Lung (tissue), 12 donors: ENCODE results near the gene MAGOH. TPM values are rescaled to one million over a fixed set of nuclear protein-coding genes. Genes with fewer than 3 reads are reported as not detected.

Experiments used
- ATAC-seq: fragments of 200-7000 bp; cut with Tn5 transposase; one replicate; pipeline ENCODE4 v1.9.1; 2020; ENCODE audit warnings: moderate number of reproducible peaks; ENCODE audit not compliant: insufficient read depth, low FRiP score
- DNase-seq, 3 donors: peaks; one replicate each; pipeline ENCODE4 v3.0.0-alpha.2; 2013 to 2017
- H3K27ac ChIP-seq, 2 donors: one replicate each; pipeline ENCODE4 v1.5.1; 2013; ENCODE audit warnings: mild to moderate bottlenecking in 2 of 2, moderate library complexity in 2 of 2, control low read depth in 1 of 2, inconsistent platforms in 1 of 2, low read depth in 1 of 2, low read length in 1 of 2
- H3K27me3 ChIP-seq, 3 donors: one replicate each; pipeline ENCODE4 v1.5.1; 2013; ENCODE audit warnings: low read length in 2 of 3; ENCODE audit not compliant: control insufficient read depth in 3 of 3, insufficient read depth in 3 of 3
- H3K36me3 ChIP-seq, 4 donors: one replicate each; pipeline ENCODE4 v1.5.1; 2013; ENCODE audit warnings: low read length in 4 of 4, mild to moderate bottlenecking in 1 of 4, moderate library complexity in 1 of 4; ENCODE audit not compliant: control insufficient read depth in 4 of 4, insufficient read depth in 4 of 4
- H3K4me1 ChIP-seq, 5 donors: one replicate each; pipeline ENCODE4 v1.5.1; 2013; ENCODE audit warnings: low read length in 5 of 5, mild to moderate bottlenecking in 2 of 5, moderate library complexity in 1 of 5; ENCODE audit not compliant: control insufficient read depth in 5 of 5, insufficient read depth in 5 of 5
- H3K4me3 ChIP-seq: one replicate; pipeline ENCODE4 v1.5.1; 2013; ENCODE audit warnings: mild to moderate bottlenecking, control low read depth, moderate library complexity
- H3K9ac ChIP-seq, 2 donors: one replicate each; pipeline ENCODE4 v1.5.1; 2013; ENCODE audit warnings: low read length in 2 of 2, control low read depth in 1 of 2; ENCODE audit not compliant: insufficient read depth in 1 of 2
- H3K9me3 ChIP-seq, 4 donors: one replicate each; pipeline ENCODE4 v1.5.1; 2013; ENCODE audit warnings: low read length in 3 of 4, mild to moderate bottlenecking in 1 of 4, moderate library complexity in 1 of 4; ENCODE audit not compliant: control insufficient read depth in 4 of 4, insufficient read depth in 3 of 4
- CTCF ChIP-seq: IDR thresholded peaks from 2 replicates; pipeline ENCODE4 v1.5.1; 2012; ENCODE audit warnings: mild to moderate bottlenecking; ENCODE audit errors: control extremely low read depth, extremely low read depth
- WGBS, 2 donors: extraction: QIAGEN DNeasy Blood & Tissue Kit; methylation state at CpG; one replicate each; pipeline ENCODE4 v1.1.7; 2013; 5-methylcytosine and 5-hydroxymethylcytosine counted together
- polyA plus RNA-seq, 2 donors: library from polyadenylated mRNA; stranded (reverse); fragments of 200-250 nt; gene quantifications; one replicate each; pipeline ENCODE4 v1.2.1, GENCODE V29; 2013
- total RNA-seq, 2 donors: library from RNA; depleted of rRNA in 1 of 2; stranded (reverse); fragments of >200 nt in 1 of 2; gene quantifications; one replicate each; pipeline ENCODE4 v1.2.1, GENCODE V29; 2014 to 2021
- donor health status: control.
- donor health status: control.
- donor health status: Bipolar disorder and iron deficiency.
- donor health status: healthy.
- donor health status: DM: yes; HTN: yes; CAD: no.

The MAGOH gene
- total and polyA plus RNA-seq, 4 donors = 33.0 to 141 (median 58.5) TPM

GRCh38 chr1:53270107-53270506 is 31.8 kb upstream of the MAGOH start:
- no peak overlapping the region for H3K4me3 ChIP-seq
- no peaks in the 10 kb centered on the region for H3K9me3 ChIP-seq
- 82 to 96% methylated on average over 1 of the region's 1 CpG for WGBS, 2 donors
- H3K9ac ChIP-seq = no peak overlapping the region
- peaks cover 0 to 10% (median 0%) of the 10 kb centered on the region in 4 donors for H3K36me3 ChIP-seq
- no peak for ATAC-seq
- TF ChIP-seq CTCF = no peak
- no peak for DNase-seq
- H3K4me1 ChIP-seq = no peaks in the 10 kb centered on the region
- H3K27ac ChIP-seq = no peak overlapping the region
- no peaks in the 10 kb centered on the region for H3K27me3 ChIP-seq

GRCh38 chr1:53267761-53268160 is 29.4 kb upstream of the MAGOH start:
- DNase-seq (no peak), ATAC-seq (no peak)
- Histone ChIP-seq H3K9me3 (no peaks in the 10 kb centered on the region), H3K36me3 (peaks cover 0 to 10% (median 0%) of the 10 kb centered on the region in 4 donors), H3K27ac (no peak overlapping the region), H3K4me3 (no peak overlapping the region), H3K9ac (no peak overlapping the region), H3K4me1 (no peaks in the 10 kb centered on the region), H3K27me3 (no peaks in the 10 kb centered on the region)
- no peak for TF ChIP-seq CTCF

GRCh38 chr1:53266038-53266437 is 27.7 kb upstream of the MAGOH start:
- Histone ChIP-seq H3K9me3 (no peaks in the 10 kb centered on the region), H3K27ac (no peak overlapping the region), H3K27me3 (no peaks in the 10 kb centered on the region), H3K4me1 (no peaks in the 10 kb centered on the region), H3K9ac (no peak overlapping the region), H3K4me3 (no peak overlapping the region), H3K36me3 (peaks cover 0 to 8% (median 2%) of the 10 kb centered on the region in 4 donors)
- ATAC-seq (no peak), DNase-seq (peak in 1 of 3 donors; percentile 13)
- no peak for TF ChIP-seq CTCF

- H3K4me1 ChIP-seq = no peaks in the 10 kb centered on the region
- H3K4me3 ChIP-seq = no peak overlapping the region
- 94 to 97% methylated on average over 4 of the region's 4 CpGs for WGBS, 2 donors
- no peaks in the 10 kb centered on the region for H3K9me3 ChIP-seq
- no peak for DNase-seq
- no peaks in the 10 kb centered on the region for H3K27me3 ChIP-seq
- H3K27ac ChIP-seq = no peak overlapping the region
- no peak for TF ChIP-seq CTCF
- H3K9ac ChIP-seq = no peak overlapping the region
- peaks cover 0 to 7% (median 3%) of the 10 kb centered on the region in 4 donors for H3K36me3 ChIP-seq
- ATAC-seq = no peak
Observed at GRCh38 chr1:53265581-53265980, 27.3 kb upstream of the MAGOH start.
